Posterior cingulate gyrus (tissue), 11 donors: ENCODE measurements around the gene KXD1.
A peak's percentile ranks its signal among the peaks of the same experiment; 100 is the strongest.
"Not testable (repeated sequence)": the region's sequence is repeated elsewhere in the genome, so short reads cannot be mapped to it uniquely, and the experiment has no call there.

ENCODE experiments used
- DNase-seq, 10 donors: peaks; one replicate each; pipeline versions ENCODE4 v3.0.0 to v3.0.0-alpha.2; 2020 to 2021; ENCODE audit warnings: mixed read lengths in 3 of 10
- intact Hi-C: fragments of 100-400 bp; cut with DNase I; formaldehyde crosslinking; loops from one replicate; pipeline ENCODE4 v1.15.1; 2023

KXD1 gene, protein sequence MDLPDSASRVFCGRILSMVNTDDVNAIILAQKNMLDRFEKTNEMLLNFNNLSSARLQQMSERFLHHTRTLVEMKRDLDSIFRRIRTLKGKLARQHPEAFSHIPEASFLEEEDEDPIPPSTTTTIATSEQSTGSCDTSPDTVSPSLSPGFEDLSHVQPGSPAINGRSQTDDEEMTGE

DNA sequence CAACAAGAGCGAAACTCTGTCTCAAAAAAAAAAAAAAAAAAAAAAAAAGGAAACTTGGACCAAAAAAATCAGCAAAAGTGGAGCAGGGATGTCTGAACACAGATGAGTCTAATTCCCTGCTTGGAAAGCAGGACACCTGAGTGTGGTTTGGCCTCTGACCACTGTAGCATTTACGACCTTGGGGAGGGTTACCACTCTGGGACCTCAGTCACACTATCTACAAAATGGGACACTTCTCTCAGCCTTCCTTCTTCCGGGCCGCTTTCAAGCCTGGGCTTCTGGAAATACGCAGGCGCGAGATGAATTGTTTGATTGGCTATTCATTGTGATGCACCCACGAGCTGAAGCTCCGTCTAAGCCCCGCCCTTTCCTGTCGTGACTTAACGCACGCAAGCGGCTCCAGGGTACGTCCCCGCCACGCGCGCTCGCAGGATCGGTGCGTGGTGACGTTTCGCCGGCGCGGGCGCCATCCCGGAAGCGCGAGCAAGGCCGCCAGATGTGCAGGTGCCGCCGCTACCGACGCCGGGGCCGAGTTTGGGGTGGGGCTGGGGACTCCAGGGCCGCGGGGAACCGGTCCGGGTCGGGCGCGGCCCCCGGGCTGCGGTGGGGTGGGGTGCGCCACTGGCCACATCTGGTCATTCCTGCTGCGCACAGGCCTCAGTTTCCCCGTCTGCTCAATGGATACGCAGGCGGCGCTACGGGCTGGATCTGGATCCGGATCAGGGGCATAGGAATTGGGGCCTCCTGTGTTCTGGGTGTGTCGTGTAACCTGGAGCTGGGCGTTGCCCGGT lies at the start of gene KXD1:
Gene KXD1, plus strand, starts transcription at position 460 of the 791 bp plus-strand sequence. CDS start 4,187 bp downstream, outside the sequence.
- DNase-seq = peak; percentile 94 to 99 (median 97)
- intact Hi-C loops = loop anchor here (1.0 kb wide), 2 partner anchors 14 to 35 kb away; partner anchors contain the start of genes ELL and UBA52

DNA sequence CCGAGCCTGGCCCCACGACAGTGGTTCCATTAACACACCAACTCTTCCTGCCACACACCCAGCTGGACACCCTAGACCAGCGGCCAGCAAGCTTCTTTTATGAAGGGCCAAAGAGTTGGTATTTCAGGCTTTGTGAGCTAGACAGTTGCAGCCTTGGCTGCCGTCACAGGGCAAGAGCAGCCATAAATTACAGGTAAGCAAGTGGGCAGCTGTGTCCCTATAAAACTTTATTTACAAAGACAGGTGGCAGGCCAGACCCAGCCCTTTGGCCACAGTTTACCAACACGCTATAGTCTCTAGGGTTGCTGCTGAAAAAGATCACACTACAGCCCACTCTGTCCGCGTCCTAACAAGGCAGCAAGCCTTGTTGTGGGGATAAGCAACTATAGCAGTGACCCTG lies 49.1 kb upstream of the KXD1 start:
- DNase-seq = no peak
- intact Hi-C loops = no loop called here

- DNase-seq = no peak
- intact Hi-C loops = no loop called here
Observed at GRCh38 chr19:18510216-18510615, 47.5 kb upstream of the KXD1 start.

- DNase-seq = no peak
- intact Hi-C loops = no loop called here
Observed at GRCh38 chr19:18513868-18514267, 43.8 kb upstream of the KXD1 start.

DNA sequence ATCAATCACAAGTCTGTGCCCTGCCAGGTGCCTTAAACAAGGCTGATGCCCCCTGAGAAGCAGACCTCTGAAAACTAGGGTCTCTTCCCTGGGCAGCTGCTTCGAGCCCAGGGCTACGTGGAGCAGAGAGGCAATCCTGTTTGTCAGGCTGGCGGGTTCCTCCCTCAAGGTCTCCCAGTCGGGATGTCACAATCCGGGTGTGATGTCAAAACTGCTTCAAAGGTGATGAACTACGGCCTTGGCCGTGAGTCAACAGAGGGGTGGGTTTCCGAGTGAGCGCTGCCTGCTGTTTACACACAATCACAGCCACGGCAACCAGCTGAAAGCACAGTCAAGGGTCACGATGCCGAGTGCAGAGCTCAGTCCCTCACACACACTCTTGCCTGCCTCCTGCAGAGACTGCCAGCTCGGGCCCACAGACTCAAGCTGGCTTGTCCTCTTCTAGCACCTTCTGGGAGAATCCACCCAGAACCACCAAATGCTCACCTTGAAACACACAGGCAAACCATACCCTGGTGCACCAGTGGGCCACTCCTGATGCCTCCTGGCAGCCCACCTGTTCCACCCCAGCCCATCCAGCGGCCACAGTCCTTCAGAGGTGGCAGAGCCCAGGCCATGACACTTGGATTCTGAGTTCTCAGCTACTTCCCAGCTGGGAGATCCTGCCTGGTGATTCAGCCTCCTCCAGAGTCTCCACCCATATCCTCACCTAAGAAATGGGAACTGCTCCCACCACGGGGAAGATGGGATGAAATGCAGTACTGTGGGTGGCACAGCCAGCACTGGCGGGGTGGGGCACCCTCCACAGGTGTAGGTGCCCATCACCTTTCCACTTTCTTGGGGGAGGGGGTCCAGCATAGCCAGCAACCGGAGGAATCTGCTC lies 42.6 kb upstream of the KXD1 start:
- DNase-seq = no peak
- intact Hi-C loops = no loop called here

DNA sequence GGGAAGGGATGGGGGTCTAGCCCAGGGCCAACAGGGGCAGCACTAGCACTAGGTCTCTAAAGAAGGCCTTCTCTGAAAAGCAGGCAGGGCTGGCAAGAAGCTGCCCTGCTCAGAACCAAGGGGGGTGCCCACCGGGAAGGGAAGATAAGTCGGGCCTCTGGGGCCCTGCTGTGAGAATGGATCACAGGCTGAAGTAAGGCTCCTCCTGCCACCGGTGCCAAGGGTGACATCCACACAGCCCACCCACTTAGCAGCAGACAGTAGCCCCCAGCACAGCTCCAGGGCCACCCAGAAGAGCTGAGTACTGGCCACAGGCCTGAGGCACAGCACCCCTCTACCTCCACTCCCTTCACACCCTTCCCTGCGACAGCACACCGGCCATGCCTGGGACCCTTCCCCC lies 41.7 kb upstream of the KXD1 start:
- intact Hi-C loops = no loop called here
- DNase-seq = no peak

DNA sequence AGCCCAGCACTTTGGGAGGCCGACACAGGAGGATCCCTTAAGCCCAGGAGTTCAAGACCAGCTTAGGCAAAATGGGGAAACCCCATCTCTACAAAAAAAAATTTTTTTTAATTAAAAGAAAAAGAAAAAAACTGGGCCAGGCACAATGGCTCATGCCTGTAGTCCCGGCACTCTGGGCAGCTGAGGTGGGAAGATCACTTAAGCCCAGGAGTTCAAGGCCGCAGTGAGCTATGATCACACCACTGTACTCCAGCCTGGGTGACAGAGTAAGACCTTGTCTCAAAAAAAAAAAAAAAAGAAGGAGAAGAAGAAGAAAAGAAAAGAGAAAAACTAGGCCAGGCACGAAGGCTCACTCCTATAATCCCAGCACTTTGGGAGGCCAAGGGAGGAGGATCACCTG lies 40.1 kb upstream of the KXD1 start:
- intact Hi-C loops = no loop called here
- no peak for DNase-seq

DNA sequence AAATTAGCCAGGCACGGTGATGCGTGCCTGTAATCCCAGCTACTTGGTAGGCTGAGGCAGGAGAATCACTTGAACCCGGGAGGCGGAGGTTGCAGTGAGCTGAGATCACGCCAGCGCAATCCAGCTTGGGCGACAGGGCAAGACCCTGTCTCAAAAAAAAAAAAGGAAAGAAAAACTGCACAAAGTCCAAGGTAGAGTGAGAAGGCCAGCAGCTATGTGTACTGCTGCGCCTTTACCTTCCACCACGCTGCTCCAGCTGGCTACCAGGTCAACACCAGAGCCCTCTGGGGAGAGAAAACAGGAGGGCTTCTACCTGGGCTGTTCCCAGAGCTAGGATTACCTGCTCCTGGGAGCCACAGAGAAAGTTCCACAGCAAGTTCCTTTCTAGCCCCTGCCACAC lies 39.0 kb upstream of the KXD1 start:
- intact Hi-C loops = no loop called here
- no peak for DNase-seq

DNA sequence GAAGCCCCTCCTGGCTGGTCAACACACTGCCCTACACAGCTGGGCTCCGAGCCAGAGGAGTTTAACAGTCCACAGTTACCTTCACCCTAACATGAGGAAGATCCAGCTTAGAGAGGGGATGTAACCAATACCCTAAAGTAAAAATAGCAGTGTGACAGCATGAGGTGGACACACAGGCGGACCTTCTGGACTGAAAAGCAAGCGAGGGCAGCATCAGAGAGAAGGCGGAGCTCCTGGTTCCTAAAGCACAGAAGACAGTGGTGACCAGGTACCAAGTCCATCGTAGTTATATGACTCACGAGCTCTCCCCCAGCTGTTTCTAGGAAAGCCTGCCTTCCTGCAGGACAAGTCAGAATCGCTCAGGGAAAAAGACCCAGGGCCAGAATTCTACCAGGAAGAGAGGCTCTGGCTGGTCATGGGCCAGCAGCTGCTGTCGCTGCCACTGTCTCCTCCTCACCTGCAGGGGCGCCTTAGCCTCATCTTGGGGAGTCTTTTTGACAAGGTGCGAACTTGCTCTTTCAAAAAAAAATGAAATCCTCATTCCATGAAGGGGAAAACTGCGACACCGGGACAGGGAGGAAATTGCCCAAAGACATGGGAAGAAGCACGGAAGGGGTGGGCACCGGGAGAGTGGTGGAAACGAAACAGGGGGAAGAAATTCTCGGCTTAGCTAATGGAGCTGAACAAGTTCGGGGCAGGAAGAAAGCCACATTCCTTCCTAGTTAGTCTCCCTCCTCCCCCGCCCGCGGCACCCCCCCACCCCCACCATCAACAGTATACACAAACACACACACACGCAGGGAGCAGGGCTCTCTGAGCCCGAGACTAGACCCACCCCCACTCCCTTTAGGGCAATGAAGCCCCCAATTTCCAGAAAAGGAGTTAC lies 37.5 kb upstream of the KXD1 start:
- peak in 3 of 10 donors; percentile 50 to 91 (median 82) for DNase-seq
- intact Hi-C loops = loop anchor here (5.0 kb wide), 1 partner anchor 53 kb away; no protein-coding TSS in a partner anchor

GRCh38 chr19:18520848-18521691 lies 36.6 kb upstream of the KXD1 start:
- intact Hi-C loops = loop anchor here (5.0 kb wide), 1 partner anchor 54 kb away; no protein-coding TSS in a partner anchor
- DNase-seq = no peak

GRCh38 chr19:18521692-18522123 lies 36.0 kb upstream of the KXD1 start, which contains the start of gene ELL:
Gene ELL, minus strand, starts transcription at chr19:18522070. Its CDS starts 15 bp downstream, at chr19:18522055.
- intact Hi-C loops = loop anchor here (1.0 to 5.0 kb wide), 4 partner anchors 21 to 54 kb away; partner anchors contain the start of genes FKBP8, KXD1 and UBA52
- DNase-seq = no peak

- intact Hi-C loops = loop anchor here (1.0 to 5.0 kb wide), 4 partner anchors 21 to 55 kb away; partner anchors contain the start of genes FKBP8, KXD1 and UBA52
- DNase-seq = peak; percentile 100
Observed at GRCh38 chr19:18522124-18522861, 35.4 kb upstream of the KXD1 start.

DNA sequence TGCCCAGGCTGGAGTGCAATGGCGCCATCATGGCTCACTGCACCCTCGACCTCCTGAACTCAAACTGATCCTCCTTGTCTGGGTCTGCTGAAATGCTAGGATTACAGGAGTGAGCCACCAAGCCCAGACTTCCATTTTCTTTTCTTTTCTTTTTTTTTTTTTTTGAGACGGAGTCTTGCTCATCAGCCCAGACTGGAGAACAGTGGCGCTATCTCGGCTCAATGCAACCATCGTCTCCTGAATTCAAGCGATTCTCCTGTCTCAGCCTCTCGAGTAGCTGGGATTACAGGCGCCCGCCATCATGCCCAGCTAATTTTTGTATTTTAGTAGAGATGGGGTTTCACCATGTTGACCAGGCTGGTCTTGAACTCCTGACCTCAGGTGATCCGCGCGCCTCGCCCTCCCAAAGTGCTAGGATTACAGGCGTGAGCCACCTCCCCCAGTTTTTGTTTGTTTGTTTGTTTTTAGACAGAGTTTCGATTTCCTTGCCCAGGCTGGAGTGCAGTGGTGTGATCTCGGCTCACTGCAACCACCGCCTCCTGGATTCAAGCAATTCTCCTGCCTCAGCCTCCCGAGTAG lies 34.7 kb upstream of the KXD1 start:
- not testable (repeated sequence) for DNase-seq
- intact Hi-C loops = loop anchor here (1.0 to 5.0 kb wide), 4 partner anchors 20 to 56 kb away; partner anchors contain the start of genes FKBP8, KXD1 and UBA52

GRCh38 chr19:18523841-18524240 lies 33.8 kb upstream of the KXD1 start:
- intact Hi-C loops = loop anchor here (2.0 to 5.0 kb wide), 3 partner anchors 19 to 57 kb away; partner anchors contain the start of genes FKBP8 and UBA52
- DNase-seq = no peak

DNA sequence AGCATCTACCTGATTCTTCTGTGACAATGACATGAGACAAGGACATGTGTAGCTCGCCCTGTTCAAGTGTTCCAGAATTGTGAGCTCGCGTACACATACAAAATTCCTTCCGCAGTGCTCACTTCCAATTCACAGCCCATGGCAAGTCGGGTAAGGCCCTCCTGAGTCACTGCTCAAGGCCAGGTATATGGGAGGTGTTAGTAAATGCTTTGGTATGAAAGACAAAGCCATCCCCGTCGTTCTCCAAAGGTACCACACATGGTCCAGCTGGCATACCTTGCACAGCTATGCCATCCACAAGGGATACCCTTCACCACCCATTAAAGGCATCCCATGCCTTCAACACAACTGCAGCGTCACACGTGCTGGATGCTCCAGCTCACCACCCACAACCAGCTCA lies 31.4 kb upstream of the KXD1 start:
- no peak for DNase-seq
- intact Hi-C loops = no loop called here

- DNase-seq = no peak
- intact Hi-C loops = no loop called here
Observed at GRCh38 chr19:18529782-18530181, 27.9 kb upstream of the KXD1 start.

GRCh38 chr19:18531485-18531884 lies 26.2 kb upstream of the KXD1 start:
- intact Hi-C loops = no loop called here

More at GRCh38 chr19:18531485-18531884, 26.2 kb upstream of the KXD1 start:
- no peak for DNase-seq
